Activated CD8-positive, alpha-beta memory T cell treated with anti-CD3 and anti-CD28 coated beads for 36 hours (primary cell): ENCODE data around the gene APOBEC3C. TPM values are rescaled to one million over a fixed set of nuclear protein-coding genes. Genes with fewer than 3 reads are reported as not detected.
"Not testable (repeated sequence)": the region's sequence is repeated elsewhere in the genome, so short reads cannot be mapped to it uniquely, and the experiment has no call there.

ENCODE experiments used
- CTCF ChIA-PET: fragments of 350-600 bp; sonication (Branson Sonifier 250); formaldehyde crosslinking; loops from one replicate; lab custom pipeline; 2021; ENCODE audit warnings: antibody characterized with exemption; lab: Charles Lee
- POLR2A ChIA-PET: fragments of 350-600 bp; sonication (Branson Sonifier 250); formaldehyde crosslinking; loops from one replicate; lab custom pipeline; 2021; ENCODE audit warnings: antibody characterized with exemption; lab: Charles Lee
- total RNA-seq, 2 experiments: library from RNA; stranded (reverse); gene quantifications; one replicate each; pipeline ENCODE4 v1.2.3, GENCODE V29; 2021

APOBEC3C gene
- total RNA-seq, 2 experiments from 2014 or later, result 117 to 120 TPM

DNA sequence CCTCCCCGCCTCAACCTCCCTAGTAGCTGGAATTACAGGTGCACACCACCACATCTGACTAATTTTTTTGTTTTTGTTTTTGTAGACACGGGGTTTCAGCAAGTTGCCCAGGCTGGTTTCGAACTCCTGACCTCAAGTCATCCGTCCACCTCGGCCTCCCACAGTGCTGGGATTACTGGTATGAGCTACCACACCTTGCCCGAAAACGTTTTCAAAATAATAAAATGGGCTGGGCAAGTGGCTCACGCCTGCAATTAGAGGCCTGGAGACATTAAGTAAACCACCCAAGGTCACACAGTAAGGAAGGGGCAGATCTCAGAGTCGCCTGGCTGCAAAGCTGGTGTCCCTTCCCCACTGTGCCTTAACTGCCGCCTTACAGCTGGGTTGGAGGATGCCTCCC lies 33.5 kb upstream of the APOBEC3C start:
- CTCF ChIA-PET, result interaction anchor here (0.9 to 1.6 kb wide), 3 partner anchors 28 to 110 kb away, joined by 3 to 6 read pairs (median 3); no protein-coding TSS in a partner anchor
- POLR2A ChIA-PET, result not testable (repeated sequence)

DNA sequence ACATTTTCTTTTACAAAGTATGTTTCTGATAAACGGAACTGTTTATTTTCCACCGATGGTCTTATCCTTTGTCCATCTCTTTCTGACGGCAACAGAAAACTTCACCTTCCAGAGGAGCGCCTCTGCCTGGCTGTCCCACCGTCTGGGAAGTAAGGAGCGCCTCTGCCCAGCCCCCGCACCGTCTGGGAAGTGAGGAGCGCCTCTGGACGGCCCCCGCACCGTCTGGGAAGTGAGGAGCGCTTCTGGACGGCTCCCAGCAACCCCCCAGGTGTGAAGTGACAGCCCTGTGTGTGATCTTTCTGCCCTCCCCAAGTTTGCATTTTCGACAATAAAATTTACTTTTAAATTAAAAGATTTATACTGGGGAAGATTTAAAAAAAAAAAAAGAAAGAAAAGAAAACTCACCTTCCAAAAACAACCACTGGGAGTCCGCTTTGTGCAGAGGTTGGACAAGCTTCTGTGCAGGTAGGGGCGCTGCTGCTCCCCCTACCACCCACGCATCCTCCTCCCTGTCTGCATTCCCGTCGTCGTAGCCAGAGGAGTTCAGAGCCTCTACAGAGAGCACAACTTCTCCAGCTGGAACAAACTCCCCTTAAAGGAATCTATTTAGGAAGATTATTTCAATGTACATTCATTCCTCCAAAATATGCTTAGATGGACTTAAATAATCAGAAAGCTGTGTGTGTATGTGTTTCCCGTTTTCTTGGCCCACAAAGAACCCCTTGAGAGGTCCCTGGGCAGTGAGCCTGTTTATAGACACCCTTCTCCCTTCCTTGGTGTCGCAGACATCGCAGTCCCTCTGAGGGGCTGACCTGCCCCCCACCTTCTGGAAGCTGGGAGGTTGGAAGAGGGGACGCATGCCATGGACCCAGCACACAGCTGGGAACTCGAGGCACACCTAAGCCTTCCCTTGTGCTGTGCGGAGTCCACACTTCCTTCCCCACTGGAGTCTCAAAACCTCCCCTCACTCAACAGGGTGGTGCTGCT lies 32.8 kb upstream of the APOBEC3C start:
- ChIA-PET CTCF (interaction anchor here (0.9 to 2.3 kb wide), 8 partner anchors 22 to 137 kb away, joined by 3 to 7 read pairs (median 3); partner anchors contain the start of gene CBX6), POLR2A (no interaction called here)

DNA sequence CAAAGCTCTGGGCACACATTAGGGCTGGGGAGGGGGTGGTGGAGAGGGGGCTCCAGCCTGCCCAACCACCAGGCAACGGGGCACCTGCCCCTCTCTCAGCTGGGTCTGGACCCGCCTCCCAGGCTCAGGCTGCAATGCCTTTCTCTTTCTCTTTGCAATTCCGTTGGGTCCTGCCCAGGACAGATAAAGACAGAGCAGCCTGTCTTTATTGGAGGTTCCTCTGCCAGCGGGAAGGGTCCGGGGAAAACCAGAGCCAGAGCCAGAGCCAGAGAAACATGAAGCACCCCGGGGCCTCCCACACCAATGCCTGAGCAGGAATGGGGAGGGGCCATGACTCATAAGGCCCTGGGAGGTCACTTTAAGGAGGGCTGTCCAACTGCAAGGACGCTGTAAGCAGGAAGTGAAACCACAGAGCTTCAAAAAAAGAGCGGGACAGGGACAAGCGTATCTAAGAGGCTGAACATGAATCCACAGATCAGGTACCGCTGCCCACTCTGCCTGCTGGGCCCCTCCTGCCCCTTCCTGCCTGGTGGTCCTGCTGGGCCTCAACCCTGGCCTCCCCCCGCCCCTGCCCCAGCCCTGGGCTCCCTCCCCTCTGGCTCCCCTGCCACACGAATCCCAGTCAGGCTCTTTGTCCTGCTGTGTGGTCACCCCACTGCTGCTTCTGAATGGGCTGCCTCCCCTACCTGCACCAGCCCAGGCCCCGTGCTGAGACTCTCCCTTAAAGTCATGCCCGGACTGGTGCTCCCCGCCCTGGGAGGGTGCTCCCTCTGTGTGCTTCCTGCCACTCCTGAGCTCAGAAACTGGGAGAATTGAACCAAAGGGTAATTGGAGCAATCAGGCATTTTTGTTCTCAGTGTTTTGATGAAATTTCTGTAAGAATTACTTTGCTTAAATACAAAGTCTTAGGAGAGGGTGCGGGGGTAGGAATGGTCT lies 31.8 kb upstream of the APOBEC3C start, which contains the start of gene APOBEC3B:
TSS of gene APOBEC3B (plus strand) at position 356 of the 936 bp plus-strand sequence. CDS start at position 463, 107 bp downstream.
- POLR2A ChIA-PET, result no interaction called here
- CTCF ChIA-PET, result interaction anchor here (0.5 to 2.3 kb wide), 10 partner anchors 21 to 189 kb away, joined by 3 to 7 read pairs (median 3); partner anchors contain the start of gene CBX6

DNA sequence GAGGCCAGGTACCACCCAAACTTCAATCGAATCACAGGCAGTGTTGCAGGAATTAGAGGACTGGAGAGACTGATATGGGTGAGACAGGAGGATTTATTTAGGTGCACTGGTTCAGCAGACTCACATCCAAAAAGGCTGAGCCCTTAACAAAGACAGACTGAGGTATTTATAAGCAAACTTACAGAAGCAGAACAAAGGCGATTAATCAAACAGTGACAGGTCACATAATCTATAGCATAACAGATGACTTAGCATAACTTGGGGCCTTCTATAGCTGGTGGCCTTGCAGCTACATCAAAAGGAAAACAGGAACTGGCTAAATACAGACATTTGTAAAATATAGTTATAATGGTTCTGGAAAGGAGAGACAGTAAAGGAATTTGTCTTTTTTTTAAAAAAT lies 29.8 kb upstream of the APOBEC3C start:
- POLR2A ChIA-PET, result interaction anchor here (1.2 kb wide), 1 partner anchor 110 kb away, joined by 5 read pairs; no protein-coding TSS in a partner anchor

DNA sequence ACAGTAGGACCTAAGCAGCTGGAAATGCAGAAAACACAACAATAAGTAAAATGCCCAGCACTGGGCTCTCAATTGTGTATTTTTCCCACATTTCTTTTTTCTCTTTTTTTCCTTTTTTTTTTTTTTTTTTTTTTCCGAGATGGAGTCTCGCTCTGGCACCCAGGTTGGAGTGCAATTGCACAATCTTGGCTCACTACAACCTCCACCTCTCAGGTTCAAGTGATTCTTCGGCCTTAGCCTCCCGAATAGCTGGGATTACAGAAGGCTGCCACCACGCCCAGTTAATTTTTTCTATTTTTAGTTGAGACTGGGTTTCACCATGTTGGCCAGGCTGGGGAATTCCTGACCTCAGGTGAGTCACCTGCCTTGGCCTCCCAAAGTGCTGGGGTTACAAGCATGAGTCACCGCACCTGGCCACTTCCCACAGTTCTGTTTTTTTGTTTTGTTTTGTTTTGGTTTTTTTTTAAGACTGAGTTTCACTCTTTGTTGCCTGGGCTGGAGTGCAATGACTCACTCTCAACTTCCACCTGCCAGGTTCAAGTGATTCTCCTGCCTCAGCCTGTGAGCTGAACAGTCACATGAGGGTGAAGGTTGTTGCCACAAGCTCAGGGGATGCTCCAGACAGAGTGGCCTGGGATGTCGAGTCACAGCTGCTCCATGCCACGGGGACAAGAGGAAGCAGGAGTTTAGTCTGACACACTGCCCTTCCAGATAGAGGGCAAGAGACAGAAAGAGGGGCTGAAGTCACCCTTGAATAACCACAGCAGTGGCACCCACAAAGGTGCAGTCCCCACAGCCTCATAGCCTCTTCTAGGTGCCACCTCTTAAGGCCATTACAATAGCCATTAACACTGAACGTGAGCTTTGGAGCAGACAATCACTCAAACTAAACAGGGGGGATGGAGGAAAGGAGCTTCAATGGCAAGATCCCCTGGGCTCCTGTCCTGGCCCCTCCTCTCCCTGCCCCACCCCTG lies 29.0 kb upstream of the APOBEC3C start:
- CTCF ChIA-PET, result interaction anchor here (0.7 to 1.5 kb wide), 7 partner anchors 11 to 129 kb away, joined by 3 to 8 read pairs (median 4); no protein-coding TSS in a partner anchor

More for the DNA sequence above, 29.8 kb upstream of the APOBEC3C start:
- CTCF ChIA-PET, result interaction anchor here (1.0 to 1.5 kb wide), 3 partner anchors 20 to 114 kb away, joined by 3 to 8 read pairs (median 4); no protein-coding TSS in a partner anchor

DNA sequence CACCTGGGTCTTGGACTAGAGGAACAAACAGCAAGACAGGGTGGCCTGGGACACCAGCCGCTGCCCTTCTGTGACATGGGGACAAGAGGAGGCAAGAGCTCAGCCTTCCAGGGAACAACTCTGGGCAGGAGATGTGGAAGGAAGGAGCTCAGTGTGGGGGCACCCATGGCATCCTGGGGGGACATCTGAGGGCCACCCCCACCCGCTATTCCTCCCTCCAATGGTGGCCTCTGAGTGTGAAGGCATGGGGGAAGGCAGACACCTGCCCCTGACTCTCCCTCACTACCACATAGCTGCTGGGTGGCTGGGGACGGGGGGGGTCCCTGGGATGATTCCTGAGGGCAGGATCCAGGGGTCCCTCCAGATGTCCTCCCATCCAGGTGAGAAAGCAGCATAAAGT lies 27.4 kb upstream of the APOBEC3C start:
- POLR2A ChIA-PET, result no interaction called here
- CTCF ChIA-PET, result interaction anchor here (0.5 to 1.3 kb wide), 2 partner anchors 13 to 1362 kb away, joined by 3 read pairs; no protein-coding TSS in a partner anchor

More for the DNA sequence above, 29.0 kb upstream of the APOBEC3C start:
- POLR2A ChIA-PET, result interaction anchor here (0.6 to 1.2 kb wide), 2 partner anchors 44 to 111 kb away, joined by 3 to 5 read pairs; no protein-coding TSS in a partner anchor

DNA sequence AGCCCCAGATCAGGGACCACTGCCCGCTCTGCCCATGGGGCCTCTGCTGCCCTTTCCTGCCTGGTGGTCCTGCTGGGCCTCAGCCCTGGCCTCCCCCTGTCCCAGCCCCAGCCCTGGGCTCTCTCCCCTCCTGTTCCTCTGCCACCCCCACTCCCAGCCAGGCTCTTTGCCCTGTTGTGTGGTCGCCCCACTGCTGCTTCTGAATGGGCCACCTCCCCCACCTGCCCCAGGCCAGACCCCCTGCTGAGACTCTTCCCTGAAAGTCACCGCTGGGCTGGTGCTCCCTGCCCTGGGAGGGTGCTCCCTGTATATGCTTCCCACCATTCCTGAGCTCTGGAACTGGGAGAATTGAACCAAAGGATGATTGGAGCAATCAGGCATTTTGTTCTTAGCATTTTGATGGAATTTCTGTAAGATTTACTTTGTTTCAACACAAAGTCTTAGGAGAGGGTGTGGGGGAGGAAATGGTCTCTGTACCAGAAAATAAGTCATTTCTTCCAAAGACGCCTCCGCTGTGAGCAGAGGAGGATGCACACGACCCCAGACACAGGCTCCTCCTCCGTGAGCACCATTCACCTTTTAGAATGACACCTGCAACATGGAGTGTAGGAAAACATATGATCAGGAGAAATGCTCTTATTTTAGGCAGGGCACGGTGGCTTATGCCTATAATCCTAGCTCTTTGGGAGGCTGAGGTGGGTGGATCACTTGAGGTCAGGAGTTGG lies 26.7 kb upstream of the APOBEC3C start:
- ChIA-PET POLR2A (no interaction called here), CTCF (interaction anchor here (0.5 to 1.3 kb wide), 3 partner anchors 14 to 1361 kb away, joined by 3 read pairs; no protein-coding TSS in a partner anchor)

DNA sequence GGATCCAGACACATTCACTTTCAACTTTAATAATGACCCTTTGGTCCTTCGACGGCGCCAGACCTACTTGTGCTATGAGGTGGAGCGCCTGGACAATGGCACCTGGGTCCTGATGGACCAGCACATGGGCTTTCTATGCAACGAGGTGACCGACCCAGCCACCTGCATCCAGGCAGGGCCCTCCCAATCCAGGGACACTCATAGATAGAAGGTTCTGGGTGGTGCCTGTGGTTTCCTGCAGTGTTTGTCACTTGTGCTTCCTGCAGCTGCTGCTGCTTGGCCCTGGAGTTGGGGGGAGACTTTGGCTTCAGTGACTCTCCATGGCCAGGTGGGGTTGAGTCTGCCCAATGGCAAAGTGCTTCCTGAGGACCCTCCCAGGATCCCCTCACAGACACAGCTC lies 24.6 kb upstream of the APOBEC3C start:
- ChIA-PET POLR2A (no interaction called here), CTCF (interaction anchor here (1.2 kb wide), 1 partner anchor 326 kb away, joined by 4 read pairs; no protein-coding TSS in a partner anchor)

DNA sequence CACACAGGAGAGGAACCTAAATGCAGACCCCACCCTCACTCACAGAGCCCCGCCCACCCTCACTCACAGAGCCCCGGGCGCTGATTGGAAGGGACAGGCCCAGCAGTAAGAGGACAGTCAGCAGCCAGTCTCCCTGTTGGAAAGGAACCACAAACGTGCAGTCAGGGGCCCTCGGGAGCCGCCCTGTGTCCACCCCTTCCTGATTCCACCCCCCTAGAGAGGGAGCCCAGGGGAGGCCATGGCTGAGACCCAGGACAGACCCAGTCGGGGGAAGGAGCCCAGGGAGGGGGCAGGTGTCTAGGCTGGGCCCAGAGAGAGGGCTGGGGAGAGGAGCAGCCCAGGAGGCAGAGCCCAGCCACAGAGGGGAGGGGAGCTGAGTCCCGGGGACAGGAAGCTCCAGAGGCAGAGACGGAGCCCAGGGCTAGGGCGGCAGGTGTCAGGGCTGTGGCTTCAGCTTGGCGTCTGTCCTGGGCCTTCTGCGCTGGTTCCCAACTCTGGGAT lies 21.1 kb upstream of the APOBEC3C start:
- POLR2A ChIA-PET, CTCF ChIA-PET: not testable (repeated sequence)

DNA sequence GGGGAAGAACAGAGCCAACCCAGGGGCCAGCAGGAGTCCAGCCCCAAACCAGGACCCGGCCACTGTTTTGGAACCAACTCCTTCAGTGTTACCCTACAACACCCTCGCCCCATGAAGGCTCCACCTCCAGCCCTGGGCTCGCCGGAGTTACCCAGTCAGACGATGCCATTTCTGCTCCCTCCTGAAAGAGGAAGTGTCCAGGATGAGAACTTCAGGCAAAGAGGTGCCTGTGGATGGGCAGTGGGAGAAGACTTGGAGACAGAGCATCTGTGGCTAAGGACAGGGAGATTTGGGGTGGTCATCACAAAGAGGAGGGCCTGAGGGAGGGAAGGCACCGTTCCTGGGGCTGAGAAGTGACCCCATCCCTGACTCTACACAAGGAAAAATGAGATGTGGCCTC lies 18.0 kb upstream of the APOBEC3C start:
- POLR2A ChIA-PET, result no interaction called here
- CTCF ChIA-PET, result interaction anchor here (0.9 kb wide), 1 partner anchor 11 kb away, joined by 3 read pairs; no protein-coding TSS in a partner anchor

DNA sequence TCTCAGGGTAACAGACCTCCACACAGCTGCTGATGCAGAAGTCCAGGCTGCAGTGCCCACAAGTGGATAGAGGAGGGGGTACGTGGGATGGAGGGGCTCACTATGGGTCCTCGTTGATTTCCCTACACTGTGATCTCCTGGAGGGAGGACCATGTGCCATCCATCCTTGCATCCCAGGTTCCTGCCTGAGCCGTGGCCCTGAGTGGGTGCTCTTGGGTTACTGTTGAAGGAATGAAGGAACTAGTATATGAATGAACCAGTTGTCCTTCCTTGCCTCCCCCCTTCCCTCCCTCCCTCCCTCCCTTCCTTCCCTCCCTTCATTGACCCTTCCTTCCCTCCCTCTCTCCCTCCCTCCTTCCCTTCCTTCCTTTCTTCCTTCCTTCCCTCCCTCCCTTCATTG lies 16.5 kb upstream of the APOBEC3C start:
- POLR2A ChIA-PET, result no interaction called here

DNA sequence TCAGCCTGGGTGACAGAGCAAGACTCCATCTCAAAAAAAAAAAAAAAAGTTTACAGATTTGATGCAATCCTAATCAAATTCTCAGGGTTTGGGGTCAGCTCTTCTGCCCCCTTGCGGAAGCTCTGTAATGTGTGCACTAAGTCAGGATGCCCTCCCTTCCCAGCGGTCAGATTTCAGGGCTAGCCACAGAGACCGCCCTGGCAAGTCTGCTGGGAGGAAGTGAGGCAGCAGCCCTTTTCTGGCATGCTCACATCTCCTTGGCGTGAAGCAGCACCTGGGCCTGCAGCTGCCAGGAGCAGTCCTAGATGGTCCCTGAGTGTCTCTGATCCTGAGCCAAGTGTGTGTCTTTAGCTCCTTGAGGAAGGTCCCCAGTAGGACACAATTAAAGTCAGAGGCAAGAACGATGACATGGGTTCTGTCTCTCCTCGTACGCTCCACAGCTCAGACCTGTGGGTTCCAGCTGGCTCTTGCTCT lies 10.9 kb upstream of the APOBEC3C start:
- POLR2A ChIA-PET, result interaction anchor here (0.6 kb wide), 1 partner anchor 132 kb away, joined by 3 read pairs; no protein-coding TSS in a partner anchor
- CTCF ChIA-PET, result interaction anchor here (0.6 to 3.4 kb wide), 31 partner anchors 10 to 251 kb away, joined by 3 to 48 read pairs (median 4); partner anchors contain the start of genes APOBEC3B, APOBEC3D and CBX6

More for the DNA sequence above, 16.5 kb upstream of the APOBEC3C start:
- CTCF ChIA-PET, result interaction anchor here (0.7 to 1.0 kb wide), 3 partner anchors 24 to 229 kb away, joined by 3 read pairs; no protein-coding TSS in a partner anchor

DNA sequence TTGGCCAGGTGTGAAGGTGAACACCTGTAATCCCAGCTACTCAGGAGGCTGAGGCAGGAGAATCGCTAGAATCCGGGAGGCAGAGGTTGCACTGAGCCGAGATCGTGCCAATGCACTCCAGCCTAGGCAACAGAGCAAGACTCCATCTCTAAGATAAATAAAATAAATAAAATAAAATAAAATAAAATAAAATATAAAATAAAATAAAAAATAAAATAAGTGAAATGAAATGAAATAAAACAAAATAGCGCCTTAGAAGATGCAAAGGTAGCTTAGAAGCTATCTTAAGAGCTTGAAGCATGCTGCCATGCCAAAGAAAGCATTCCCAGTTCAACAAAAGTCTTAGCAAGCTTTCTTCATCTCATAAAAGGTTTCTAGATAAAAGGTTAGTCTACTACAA lies 6.9 kb upstream of the APOBEC3C start:
- POLR2A ChIA-PET, result no interaction called here

DNA sequence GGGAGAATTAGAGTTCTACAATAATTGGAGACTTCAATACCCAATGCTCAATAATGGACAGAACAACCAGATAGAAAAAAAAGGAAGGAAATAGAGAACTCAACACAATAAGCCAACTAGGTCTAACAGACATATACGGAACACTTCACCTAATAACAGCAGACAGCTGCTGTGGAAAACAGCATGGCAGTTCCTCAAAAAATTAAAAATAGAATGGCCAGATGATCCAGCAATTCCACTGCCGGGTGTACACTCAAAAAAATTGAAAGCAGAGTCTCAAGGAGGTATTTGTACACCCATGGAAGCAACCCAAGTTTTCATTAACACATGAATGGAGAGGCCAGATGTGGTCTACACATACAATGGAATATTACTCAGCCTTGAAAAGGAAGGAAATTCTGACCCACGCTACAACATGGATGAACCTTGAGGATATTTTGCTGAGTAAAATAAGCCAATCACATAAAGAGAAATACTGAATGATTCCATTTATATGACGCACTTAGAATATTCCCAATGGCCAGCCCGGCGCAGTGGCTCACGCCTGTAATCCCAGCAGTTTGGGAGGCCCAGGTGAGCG lies 5.7 kb upstream of the APOBEC3C start:
- CTCF ChIA-PET, result interaction anchor here (1.5 kb wide), 1 partner anchor 90 kb away, joined by 4 read pairs; no protein-coding TSS in a partner anchor
- POLR2A ChIA-PET, result not testable (repeated sequence)

More for the DNA sequence above, 6.9 kb upstream of the APOBEC3C start:
- CTCF ChIA-PET, result interaction anchor here (1.5 kb wide), 1 partner anchor 91 kb away, joined by 4 read pairs; no protein-coding TSS in a partner anchor

DNA sequence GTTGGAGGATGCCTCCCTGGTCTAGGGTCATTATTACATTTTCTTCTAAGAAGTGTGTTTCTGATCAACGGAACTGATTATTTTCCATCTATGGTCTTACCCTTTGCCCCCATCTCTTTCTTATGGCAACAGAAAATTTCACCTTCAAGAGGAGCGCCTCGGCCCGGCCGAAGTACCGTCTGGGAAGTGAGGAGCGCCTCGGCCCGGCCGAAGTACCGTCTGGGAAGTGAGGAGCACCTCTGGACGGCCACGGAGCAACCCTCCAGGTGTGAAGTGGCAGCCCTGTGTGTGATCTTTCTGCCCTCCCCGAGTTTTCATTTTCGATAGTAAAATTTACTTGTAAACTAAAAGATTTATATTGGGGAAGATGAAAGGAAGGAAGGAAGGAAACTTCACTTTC lies 3.1 kb upstream of the APOBEC3C start:
- ChIA-PET POLR2A (no interaction called here), CTCF (no interaction called here)
